ENCODE results near the gene LSR.

- TF ChIP-seq CTCF (optimal IDR thresholded peaks at IDR 0.05 in 1 of 3, IDR thresholded peaks at IDR 0.05 in 1 of 3, conservative IDR thresholded peaks at IDR 0.05 in 1 of 3; ENCODE audit: extremely low read depth in 1 of 3, insufficient read depth in 2 of 3, low read length in 3 of 3) = no peak
- no peak for TF ChIP-seq EZH2 (IDR thresholded peaks at IDR 0.05; ENCODE audit: low read length)
Observed at GRCh38 chr19:35316560-35316959, 67.8 kb downstream of the LSR start.
